Mononuclear cell (primary cell): ENCODE results near the gene CYP3A7. TPM values are rescaled to one million over a fixed set of nuclear protein-coding genes. Genes with fewer than 3 reads are reported as not detected.
"Not testable (repeated sequence)": the region's sequence is repeated elsewhere in the genome, so short reads cannot be mapped to it uniquely, and the experiment has no call there.

ENCODE experiments used
- H3K27me3 ChIP-seq: 2 replicates; pipeline ENCODE4 v1.6.0; 2011; ENCODE audit warnings: low read length, control low read depth; ENCODE audit not compliant: insufficient read depth
- H3K4me1 ChIP-seq: 2 replicates; pipeline ENCODE4 v1.5.1; 2011; ENCODE audit warnings: mild to moderate bottlenecking, low read length, control low read depth; ENCODE audit not compliant: insufficient read depth
- H3K4me3 ChIP-seq: 2 replicates; pipeline ENCODE4 v1.5.1; 2011; ENCODE audit warnings: mild to moderate bottlenecking, low read length, moderate library complexity
- H3K9me3 ChIP-seq: 2 replicates; pipeline ENCODE4 v1.5.1; 2011; ENCODE audit warnings: low read depth, mild to moderate bottlenecking, control low read depth, low read length
- total RNA-seq: library from RNA; depleted of rRNA; stranded (reverse); fragments of >200 nt; gene quantifications from one replicate; pipeline ENCODE4 v1.2.3, GENCODE V29; 2012

The CYP3A7 gene
- total RNA-seq, 1 donor = not detected

DNA sequence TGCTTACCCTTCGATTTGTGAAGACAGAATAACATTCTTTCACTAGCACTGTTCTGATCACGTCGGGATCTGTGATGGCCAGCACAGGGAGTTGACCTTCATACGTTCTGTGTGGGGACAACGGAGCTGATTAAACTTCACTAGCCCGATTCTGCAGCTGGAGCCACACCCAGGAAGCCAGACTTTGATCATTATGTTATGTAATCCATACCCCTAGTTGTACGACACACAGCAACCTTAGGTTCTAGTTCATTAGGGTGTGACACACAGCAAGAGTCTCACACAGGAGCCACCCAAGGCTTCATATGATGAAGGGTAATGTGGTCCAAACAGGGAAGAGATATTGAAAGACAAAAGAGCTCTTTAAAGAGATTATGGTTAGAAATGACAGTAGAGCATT, 62.4 kb downstream of the CYP3A7 start:
- Histone ChIP-seq H3K27me3 (no peaks in the 10 kb centered on the region), H3K4me3 (no peak overlapping the region), H3K9me3 (no peaks in the 10 kb centered on the region), H3K4me1 (no peaks in the 10 kb centered on the region)

DNA sequence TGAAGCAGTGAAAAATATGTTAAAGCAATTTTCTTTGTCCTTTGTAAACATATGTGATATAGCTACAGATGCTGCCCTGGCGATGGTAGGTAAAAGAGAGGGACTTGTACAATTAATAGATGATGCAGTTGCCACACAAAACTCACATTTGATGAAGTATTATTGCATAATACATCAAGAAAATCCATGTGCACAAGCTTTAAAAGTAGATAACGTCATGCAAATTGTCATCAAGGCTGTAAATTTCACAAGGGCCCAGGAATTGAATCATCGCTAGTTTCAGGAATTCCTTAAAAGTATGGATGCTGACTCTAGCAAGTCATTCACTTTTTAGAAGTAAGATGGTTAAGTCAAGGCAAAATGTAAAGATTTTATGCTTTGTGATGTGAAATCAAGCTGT, 65.2 kb downstream of the CYP3A7 start:
- no peaks in the 10 kb centered on the region for H3K4me1 ChIP-seq
- no peak overlapping the region for H3K4me3 ChIP-seq
- H3K27me3 ChIP-seq = no peaks in the 10 kb centered on the region
- no peaks in the 10 kb centered on the region for H3K9me3 ChIP-seq

GRCh38 chr7:99668541-99668940, 66.5 kb downstream of the CYP3A7 start:
- Histone ChIP-seq H3K27me3 (no peaks in the 10 kb centered on the region), H3K9me3 (no peaks in the 10 kb centered on the region), H3K4me3 (no peak overlapping the region), H3K4me1 (no peaks in the 10 kb centered on the region)

- no peaks in the 10 kb centered on the region for H3K4me1 ChIP-seq
- H3K27me3 ChIP-seq = no peaks in the 10 kb centered on the region
- H3K4me3 ChIP-seq = no peak overlapping the region
- no peaks in the 10 kb centered on the region for H3K9me3 ChIP-seq
Measured at GRCh38 chr7:99667179-99667578, 67.8 kb downstream of the CYP3A7 start.

DNA sequence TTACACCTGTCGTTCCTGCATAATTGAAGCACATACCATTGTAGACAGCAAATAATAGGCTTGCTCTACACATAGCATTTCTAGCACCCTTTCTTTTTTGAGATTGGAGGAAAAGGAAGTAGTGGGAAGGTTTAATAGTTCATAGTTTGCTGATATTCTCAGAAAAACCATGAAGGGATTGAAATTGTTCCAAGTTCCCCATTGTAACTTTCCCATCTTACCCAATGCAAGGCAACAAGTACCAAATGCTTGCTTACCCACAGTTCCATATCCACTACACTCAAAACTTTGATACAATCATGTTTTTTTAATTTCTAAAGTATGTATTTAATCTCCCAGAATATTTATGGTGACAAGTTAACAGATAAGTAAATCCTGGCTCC, 69.0 kb downstream of the CYP3A7 start:
- Histone ChIP-seq H3K27me3 (no peaks in the 10 kb centered on the region), H3K4me1 (no peaks in the 10 kb centered on the region), H3K4me3 (no peak overlapping the region), H3K9me3 (no peaks in the 10 kb centered on the region)

DNA sequence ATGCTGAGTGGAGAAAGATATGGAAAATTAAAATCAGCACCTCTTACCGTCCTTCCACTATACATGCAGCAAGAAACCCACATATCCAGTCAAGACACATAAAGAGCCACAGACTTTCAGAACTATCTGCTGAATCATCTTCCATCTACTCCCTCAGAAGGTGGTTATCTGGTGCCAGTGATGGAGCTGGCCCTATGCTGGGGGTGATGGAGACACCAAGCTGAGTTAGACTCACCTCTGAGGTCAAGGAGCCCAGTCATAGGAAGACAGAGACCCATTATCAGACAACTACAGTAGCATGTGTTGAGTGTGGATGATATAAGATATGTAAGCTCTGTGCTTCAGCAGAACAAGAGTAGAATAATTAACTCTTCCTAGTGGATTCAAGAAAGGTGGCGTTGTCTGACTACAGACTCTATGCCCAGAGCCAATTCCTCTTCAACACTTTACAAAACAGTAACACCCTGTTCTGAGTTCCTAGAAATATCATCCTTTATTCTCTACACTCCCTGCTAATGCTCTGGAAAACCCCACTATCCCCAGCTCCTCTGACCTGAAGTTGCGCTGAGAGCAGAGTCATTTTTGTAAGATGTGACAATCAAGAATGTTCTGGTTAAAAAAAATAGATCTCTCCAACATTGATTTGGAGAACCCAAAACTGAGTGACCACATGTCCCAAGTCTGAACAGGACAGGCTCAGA, 69.5 kb downstream of the CYP3A7 start:
- H3K4me3 ChIP-seq = no peak overlapping the region
- H3K9me3 ChIP-seq = no peaks in the 10 kb centered on the region
- no peaks in the 10 kb centered on the region for H3K27me3 ChIP-seq
- no peaks in the 10 kb centered on the region for H3K4me1 ChIP-seq

DNA sequence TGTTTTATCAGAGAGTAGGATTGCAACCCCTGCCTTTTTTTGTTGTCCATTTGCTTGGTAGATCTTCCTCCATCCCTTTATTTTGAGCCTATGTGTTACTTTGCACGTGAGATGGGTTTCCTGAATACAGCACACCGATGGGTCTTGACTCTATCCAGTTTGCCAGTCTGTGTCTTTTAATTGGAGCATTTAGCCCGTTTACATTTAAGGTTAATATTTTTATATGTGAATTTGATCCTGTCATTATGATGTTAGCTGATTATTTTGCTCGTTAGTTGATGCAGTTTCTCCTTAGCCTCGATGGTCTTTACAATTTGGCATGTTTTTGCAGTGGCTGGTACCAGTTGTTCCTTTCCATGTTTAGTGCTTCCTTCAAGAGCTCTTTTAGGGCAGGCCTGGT, 77.1 kb downstream of the CYP3A7 start:
- H3K9me3 ChIP-seq, H3K4me3 ChIP-seq, H3K27me3 ChIP-seq, H3K4me1 ChIP-seq: not testable (repeated sequence)

Other genes with a start within 250 kb of the CYP3A7 start
- gene ZNF394, start 234.9 kb downstream of the CYP3A7 start, total RNA-seq = 198 TPM
- gene ZKSCAN5, start 230.5 kb downstream of the CYP3A7 start, total RNA-seq = 6.3 TPM
- gene FAM200A, start 183.1 kb downstream of the CYP3A7 start, total RNA-seq = 1.0 TPM
- 122 TPM for gene ZNF655, start 176.6 kb downstream of the CYP3A7 start, total RNA-seq
- 1.4 TPM for gene TMEM225B, start 136.9 kb downstream of the CYP3A7 start, total RNA-seq
- gene ZSCAN25, start 118.2 kb downstream of the CYP3A7 start, total RNA-seq = 28.8 TPM
- 0.10 TPM for gene CYP3A5, start 55.2 kb downstream of the CYP3A7 start, total RNA-seq
- gene CYP3A4, start 49.0 kb upstream of the CYP3A7 start, total RNA-seq = not detected
- gene CYP3A43, start 92.8 kb upstream of the CYP3A7 start, total RNA-seq = not detected
- gene OR2AE1, start 141.8 kb upstream of the CYP3A7 start, total RNA-seq = not detected
- gene TRIM4, start 184.3 kb upstream of the CYP3A7 start, total RNA-seq = 23.2 TPM
- 0.63 TPM for gene GJC3, start 194.4 kb upstream of the CYP3A7 start, total RNA-seq
- gene AZGP1, start 240.8 kb upstream of the CYP3A7 start, total RNA-seq = not detected